Measurements from ENCODE around the gene KCNE2.

KCNE2 gene

DNA sequence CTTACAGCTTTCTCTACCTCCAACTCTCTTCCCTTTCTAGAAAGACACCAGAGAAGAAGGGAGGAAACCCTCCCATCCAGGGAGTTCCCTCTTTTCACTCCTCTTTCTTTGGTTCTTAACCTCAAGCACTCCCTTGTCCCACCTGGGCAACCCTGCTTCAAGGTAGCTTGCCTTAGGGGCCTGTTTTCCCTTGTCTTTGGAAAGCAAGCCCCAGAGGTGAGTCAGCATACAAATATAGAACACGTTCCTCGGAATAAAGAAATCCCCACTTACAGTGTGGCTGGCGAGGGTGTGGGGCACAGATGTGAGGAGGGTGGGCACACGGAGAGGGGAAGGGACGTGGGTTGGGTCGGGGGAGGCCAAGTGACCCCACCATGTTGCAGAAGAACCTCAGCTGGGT is 26.1 kb upstream of the KCNE2 start:
- peaks cover 0 to 20% (median 16%) of the 10 kb centered on the region in 5 donors for H3K4me1 ChIP-seq (ENCODE audit: control insufficient read depth in 5 of 5, insufficient read depth in 5 of 5, low read length in 5 of 5)
- H3K36me3 ChIP-seq (ENCODE audit: control insufficient read depth in 5 of 5, insufficient read depth in 5 of 5, low read length in 5 of 5): no peaks in the 10 kb centered on the region
- H3K27ac ChIP-seq (ENCODE audit: low read depth, low read length): no peak overlapping the region
- H3K9me3 ChIP-seq (ENCODE audit: control insufficient read depth in 5 of 5, low read length in 5 of 5): no peaks in the 10 kb centered on the region
- no peak overlapping the region for H3K4me3 ChIP-seq (ENCODE audit: low read depth in 1 of 5, low read length in 5 of 5)
- no peaks in the 10 kb centered on the region for H3K27me3 ChIP-seq (ENCODE audit: control insufficient read depth in 5 of 5, insufficient read depth in 4 of 5, low read length in 5 of 5)
- H3K9ac ChIP-seq (ENCODE audit: low read length in 5 of 5): no peak overlapping the region

DNA sequence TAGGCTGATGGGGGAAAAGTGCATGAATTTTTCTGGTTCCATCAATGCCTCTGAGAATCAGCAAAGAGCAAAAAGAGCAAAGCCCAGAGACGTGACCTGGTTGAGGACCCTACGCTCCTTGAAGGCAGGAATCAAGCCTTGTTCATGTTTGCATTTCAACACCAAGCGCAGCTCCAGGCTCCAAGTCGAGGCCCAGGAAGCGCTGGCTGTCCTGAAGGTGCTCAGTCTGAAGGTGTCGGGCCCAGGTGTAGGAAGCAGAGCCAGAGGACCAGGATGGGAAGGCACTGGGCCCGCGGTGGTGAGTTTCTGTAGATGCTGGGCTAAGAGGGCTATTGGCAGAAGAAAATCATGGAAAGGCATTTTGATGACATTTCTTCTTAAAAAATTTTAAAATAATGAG is 25.6 kb upstream of the KCNE2 start:
- Histone ChIP-seq H3K27ac (ENCODE audit: low read depth, low read length) (no peak overlapping the region), H3K27me3 (ENCODE audit: control insufficient read depth in 5 of 5, insufficient read depth in 4 of 5, low read length in 5 of 5) (no peaks in the 10 kb centered on the region), H3K4me3 (ENCODE audit: low read depth in 1 of 5, low read length in 5 of 5) (no peak overlapping the region), H3K36me3 (ENCODE audit: control insufficient read depth in 5 of 5, insufficient read depth in 5 of 5, low read length in 5 of 5) (no peaks in the 10 kb centered on the region), H3K9me3 (ENCODE audit: control insufficient read depth in 5 of 5, low read length in 5 of 5) (no peaks in the 10 kb centered on the region), H3K9ac (ENCODE audit: low read length in 5 of 5) (no peak overlapping the region), H3K4me1 (ENCODE audit: control insufficient read depth in 5 of 5, insufficient read depth in 5 of 5, low read length in 5 of 5) (peaks cover 0 to 20% (median 16%) of the 10 kb centered on the region in 5 donors)

GRCh38 chr21:34340061-34340460 is 23.7 kb upstream of the KCNE2 start:
- no peaks in the 10 kb centered on the region for H3K9me3 ChIP-seq (ENCODE audit: control insufficient read depth in 5 of 5, low read length in 5 of 5)
- no peak overlapping the region for H3K27ac ChIP-seq (ENCODE audit: low read depth, low read length)
- H3K27me3 ChIP-seq (ENCODE audit: control insufficient read depth in 5 of 5, insufficient read depth in 4 of 5, low read length in 5 of 5): no peaks in the 10 kb centered on the region
- no peak overlapping the region for H3K4me3 ChIP-seq (ENCODE audit: low read depth in 1 of 5, low read length in 5 of 5)
- peaks cover 0 to 35% (median 33%) of the 10 kb centered on the region in 5 donors for H3K4me1 ChIP-seq (ENCODE audit: control insufficient read depth in 5 of 5, insufficient read depth in 5 of 5, low read length in 5 of 5)
- no peaks in the 10 kb centered on the region for H3K36me3 ChIP-seq (ENCODE audit: control insufficient read depth in 5 of 5, insufficient read depth in 5 of 5, low read length in 5 of 5)
- H3K9ac ChIP-seq (ENCODE audit: low read length in 5 of 5): no peak overlapping the region

DNA sequence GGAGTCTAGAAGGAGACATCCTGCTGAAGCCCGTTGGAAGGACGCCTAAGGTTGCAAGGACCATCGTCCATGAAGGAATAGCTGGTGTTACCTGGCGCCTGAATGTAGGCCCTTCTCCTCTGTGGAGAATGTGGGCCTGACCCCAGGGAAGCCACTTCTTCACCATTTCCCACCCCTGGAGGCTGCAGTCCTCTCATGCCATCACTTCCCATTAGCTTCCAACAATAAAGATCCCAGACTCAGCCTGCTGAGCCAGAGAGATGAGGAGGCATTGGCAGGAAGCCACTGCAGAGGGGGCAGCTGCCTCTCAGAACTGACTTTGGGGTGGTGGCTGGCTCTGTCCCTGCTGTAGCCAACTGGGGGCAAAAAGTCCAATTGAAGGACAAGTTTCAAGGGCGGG is 21.3 kb upstream of the KCNE2 start:
- Histone ChIP-seq H3K4me3 (ENCODE audit: low read depth in 1 of 5, low read length in 5 of 5) (no peak overlapping the region), H3K27me3 (ENCODE audit: control insufficient read depth in 5 of 5, insufficient read depth in 4 of 5, low read length in 5 of 5) (no peaks in the 10 kb centered on the region), H3K4me1 (ENCODE audit: control insufficient read depth in 5 of 5, insufficient read depth in 5 of 5, low read length in 5 of 5) (peaks cover 3 to 44% (median 33%) of the 10 kb centered on the region in 5 donors), H3K36me3 (ENCODE audit: control insufficient read depth in 5 of 5, insufficient read depth in 5 of 5, low read length in 5 of 5) (no peaks in the 10 kb centered on the region), H3K9ac (ENCODE audit: low read length in 5 of 5) (no peak overlapping the region), H3K9me3 (ENCODE audit: control insufficient read depth in 5 of 5, low read length in 5 of 5) (no peaks in the 10 kb centered on the region), H3K27ac (ENCODE audit: low read depth, low read length) (no peak overlapping the region)

GRCh38 chr21:34343347-34343746 is 20.5 kb upstream of the KCNE2 start:
- Histone ChIP-seq H3K36me3 (ENCODE audit: control insufficient read depth in 5 of 5, insufficient read depth in 5 of 5, low read length in 5 of 5) (no peaks in the 10 kb centered on the region), H3K9ac (ENCODE audit: low read length in 5 of 5) (no peak overlapping the region), H3K27ac (ENCODE audit: low read depth, low read length) (no peak overlapping the region), H3K4me1 (ENCODE audit: control insufficient read depth in 5 of 5, insufficient read depth in 5 of 5, low read length in 5 of 5) (peaks cover 3 to 49% (median 33%) of the 10 kb centered on the region in 5 donors), H3K9me3 (ENCODE audit: control insufficient read depth in 5 of 5, low read length in 5 of 5) (no peaks in the 10 kb centered on the region), H3K4me3 (ENCODE audit: low read depth in 1 of 5, low read length in 5 of 5) (no peak overlapping the region), H3K27me3 (ENCODE audit: control insufficient read depth in 5 of 5, insufficient read depth in 4 of 5, low read length in 5 of 5) (no peaks in the 10 kb centered on the region)

DNA sequence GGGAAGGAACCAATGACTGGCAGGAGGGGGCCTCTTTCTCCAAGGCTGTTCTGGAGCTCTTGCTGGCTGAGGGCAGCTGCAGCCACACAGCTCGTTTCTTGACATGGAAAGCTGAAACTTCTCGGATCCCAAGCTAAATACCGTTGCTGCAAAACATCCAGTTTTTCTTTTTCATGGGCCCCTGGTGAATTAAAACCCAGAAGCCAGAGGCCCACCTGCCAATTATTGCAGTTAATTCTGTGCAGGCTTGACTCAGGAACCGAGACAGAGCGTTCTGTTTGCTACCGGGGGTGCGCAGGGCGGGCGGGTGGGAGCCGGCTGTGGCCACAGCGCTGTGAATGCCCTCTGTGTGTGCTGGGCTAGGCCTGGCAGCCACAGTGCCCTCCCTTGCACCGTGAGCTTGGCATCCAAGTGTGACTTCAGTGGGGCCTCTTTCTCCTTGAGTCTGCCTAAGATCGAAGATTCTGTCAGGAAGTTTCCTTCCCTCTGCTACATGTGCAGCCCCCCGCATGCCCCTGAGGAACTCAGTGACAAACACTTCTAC is 19.9 kb upstream of the KCNE2 start:
- Histone ChIP-seq H3K36me3 (ENCODE audit: control insufficient read depth in 5 of 5, insufficient read depth in 5 of 5, low read length in 5 of 5) (no peaks in the 10 kb centered on the region), H3K4me1 (ENCODE audit: control insufficient read depth in 5 of 5, insufficient read depth in 5 of 5, low read length in 5 of 5) (peaks cover 3 to 49% (median 33%) of the 10 kb centered on the region in 5 donors), H3K27me3 (ENCODE audit: control insufficient read depth in 5 of 5, insufficient read depth in 4 of 5, low read length in 5 of 5) (no peaks in the 10 kb centered on the region), H3K9ac (ENCODE audit: low read length in 5 of 5) (no peak overlapping the region), H3K4me3 (ENCODE audit: low read depth in 1 of 5, low read length in 5 of 5) (no peak overlapping the region), H3K9me3 (ENCODE audit: control insufficient read depth in 5 of 5, low read length in 5 of 5) (no peaks in the 10 kb centered on the region), H3K27ac (ENCODE audit: low read depth, low read length) (no peak overlapping the region)

DNA sequence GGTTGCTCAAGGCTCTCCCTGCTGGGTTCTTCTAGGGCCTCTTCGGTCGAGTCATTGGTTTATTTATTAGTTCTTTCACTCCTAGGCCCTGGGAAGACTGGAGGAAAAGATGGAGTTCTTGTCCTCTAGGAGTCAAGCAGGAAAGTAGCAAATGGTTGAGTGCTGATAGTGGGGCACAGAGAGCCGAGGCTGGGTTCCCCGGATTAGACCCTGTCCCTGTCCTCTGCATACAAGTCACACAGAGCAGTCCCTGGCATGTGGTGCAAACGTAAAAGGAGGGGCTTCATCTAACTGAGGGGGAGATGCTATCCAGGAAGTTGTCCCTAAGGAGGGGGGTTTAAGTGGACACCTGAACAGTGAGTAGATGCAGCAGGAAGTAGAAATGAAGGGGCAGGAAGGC is 19.2 kb upstream of the KCNE2 start:
- Histone ChIP-seq H3K27ac (ENCODE audit: low read depth, low read length) (peak overlapping the region; percentile 10), H3K36me3 (ENCODE audit: control insufficient read depth in 5 of 5, insufficient read depth in 5 of 5, low read length in 5 of 5) (no peaks in the 10 kb centered on the region), H3K9ac (ENCODE audit: low read length in 5 of 5) (no peak overlapping the region), H3K9me3 (ENCODE audit: control insufficient read depth in 5 of 5, low read length in 5 of 5) (no peaks in the 10 kb centered on the region), H3K4me3 (ENCODE audit: low read depth in 1 of 5, low read length in 5 of 5) (no peak overlapping the region), H3K4me1 (ENCODE audit: control insufficient read depth in 5 of 5, insufficient read depth in 5 of 5, low read length in 5 of 5) (peaks cover 3 to 53% (median 40%) of the 10 kb centered on the region in 5 donors), H3K27me3 (ENCODE audit: control insufficient read depth in 5 of 5, insufficient read depth in 4 of 5, low read length in 5 of 5) (no peaks in the 10 kb centered on the region)

GRCh38 chr21:34345091-34345871 is 18.5 kb upstream of the KCNE2 start:
- H3K4me3 ChIP-seq (ENCODE audit: low read depth in 1 of 5, low read length in 5 of 5): no peak overlapping the region
- no peaks in the 10 kb centered on the region for H3K36me3 ChIP-seq (ENCODE audit: control insufficient read depth in 5 of 5, insufficient read depth in 5 of 5, low read length in 5 of 5)
- H3K9me3 ChIP-seq (ENCODE audit: control insufficient read depth in 5 of 5, low read length in 5 of 5): no peaks in the 10 kb centered on the region
- H3K4me1 ChIP-seq (ENCODE audit: control insufficient read depth in 5 of 5, insufficient read depth in 5 of 5, low read length in 5 of 5): peaks cover 3 to 53% (median 37%) of the 10 kb centered on the region in 5 donors
- no peak overlapping the region for H3K9ac ChIP-seq (ENCODE audit: low read length in 5 of 5)
- no peaks in the 10 kb centered on the region for H3K27me3 ChIP-seq (ENCODE audit: control insufficient read depth in 5 of 5, insufficient read depth in 4 of 5, low read length in 5 of 5)
- H3K27ac ChIP-seq (ENCODE audit: low read depth, low read length): peak overlapping the region; percentile 7

DNA sequence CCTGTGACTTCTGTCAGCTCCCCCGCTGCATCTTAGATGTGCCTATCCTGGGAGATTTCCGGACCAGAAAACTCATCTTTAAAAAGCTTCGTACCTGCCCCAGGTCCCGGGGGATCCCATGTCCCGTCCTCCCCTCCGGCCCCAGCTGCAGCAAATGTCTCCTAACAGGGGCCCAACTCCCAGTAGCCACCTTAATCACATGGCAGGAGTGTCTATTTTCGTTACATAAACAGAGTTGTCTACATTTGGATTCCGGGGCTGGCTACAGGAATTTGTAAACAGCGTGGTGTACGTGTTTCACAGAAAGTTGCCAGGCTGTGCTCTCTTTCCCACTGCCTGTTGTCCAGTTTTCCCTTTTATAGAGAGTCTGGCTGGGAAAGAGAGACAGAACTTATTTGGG is 17.9 kb upstream of the KCNE2 start:
- Histone ChIP-seq H3K4me3 (ENCODE audit: low read depth in 1 of 5, low read length in 5 of 5) (no peak overlapping the region), H3K9me3 (ENCODE audit: control insufficient read depth in 5 of 5, low read length in 5 of 5) (no peaks in the 10 kb centered on the region), H3K36me3 (ENCODE audit: control insufficient read depth in 5 of 5, insufficient read depth in 5 of 5, low read length in 5 of 5) (no peaks in the 10 kb centered on the region), H3K4me1 (ENCODE audit: control insufficient read depth in 5 of 5, insufficient read depth in 5 of 5, low read length in 5 of 5) (peaks cover 3 to 53% (median 37%) of the 10 kb centered on the region in 5 donors), H3K27ac (ENCODE audit: low read depth, low read length) (peak overlapping the region; percentile 11), H3K27me3 (ENCODE audit: control insufficient read depth in 5 of 5, insufficient read depth in 4 of 5, low read length in 5 of 5) (no peaks in the 10 kb centered on the region), H3K9ac (ENCODE audit: low read length in 5 of 5) (no peak overlapping the region)

- H3K27ac ChIP-seq (ENCODE audit: low read depth, low read length): no peak overlapping the region
Observed at GRCh38 chr21:34348890-34349519, 14.8 kb upstream of the KCNE2 start.

More at GRCh38 chr21:34348890-34349519, 14.8 kb upstream of the KCNE2 start:
- Histone ChIP-seq H3K9me3 (ENCODE audit: control insufficient read depth in 5 of 5, low read length in 5 of 5) (no peaks in the 10 kb centered on the region), H3K4me3 (ENCODE audit: low read depth in 1 of 5, low read length in 5 of 5) (no peak overlapping the region), H3K27me3 (ENCODE audit: control insufficient read depth in 5 of 5, insufficient read depth in 4 of 5, low read length in 5 of 5) (no peaks in the 10 kb centered on the region), H3K4me1 (ENCODE audit: control insufficient read depth in 5 of 5, insufficient read depth in 5 of 5, low read length in 5 of 5) (peaks cover 3 to 45% (median 25%) of the 10 kb centered on the region in 5 donors), H3K36me3 (ENCODE audit: control insufficient read depth in 5 of 5, insufficient read depth in 5 of 5, low read length in 5 of 5) (no peaks in the 10 kb centered on the region), H3K9ac (ENCODE audit: low read length in 5 of 5) (no peak overlapping the region)
